ENCODE data around the gene RPS6KA3. TPM values are rescaled to one million over a fixed set of nuclear protein-coding genes. Genes with fewer than 3 reads are reported as not detected.

RPS6KA3 gene
- polyA plus RNA-seq (ENCODE audit: insufficient read length) = 38.2 TPM

GRCh38 chrX:20266810-20267606 lies at the start of gene RPS6KA3:
RPS6KA3 (minus strand) TSS chrX:20266909; CDS start chrX:20266632, 277 bp downstream.
- DNase-seq (ENCODE audit: low read depth) = no peak

GRCh38 chrX:20315140-20315539 lies 48.4 kb upstream of the RPS6KA3 start:
- DNase-seq (ENCODE audit: low read depth) = no peak

GRCh38 chrX:20313899-20314298 lies 47.2 kb upstream of the RPS6KA3 start:
- DNase-seq (ENCODE audit: low read depth) = no peak

GRCh38 chrX:20312018-20312417 lies 45.3 kb upstream of the RPS6KA3 start:
- DNase-seq (ENCODE audit: low read depth) = no peak

GRCh38 chrX:20311505-20311904 lies 44.8 kb upstream of the RPS6KA3 start:
- no peak for DNase-seq (ENCODE audit: low read depth)

- DNase-seq (ENCODE audit: low read depth) = no peak
Measured at GRCh38 chrX:20309806-20310205, 43.1 kb upstream of the RPS6KA3 start.

- DNase-seq (ENCODE audit: low read depth) = no peak
Measured at GRCh38 chrX:20306668-20307067, 40.0 kb upstream of the RPS6KA3 start.

- DNase-seq (ENCODE audit: low read depth) = no peak
Measured at GRCh38 chrX:20300822-20301221, 34.1 kb upstream of the RPS6KA3 start.

GRCh38 chrX:20294957-20295356 lies 28.2 kb upstream of the RPS6KA3 start:
- no peak for DNase-seq (ENCODE audit: low read depth)

GRCh38 chrX:20294284-20294683 lies 27.6 kb upstream of the RPS6KA3 start:
- no peak for DNase-seq (ENCODE audit: low read depth)

GRCh38 chrX:20285511-20285910 lies 18.8 kb upstream of the RPS6KA3 start:
- no peak for DNase-seq (ENCODE audit: low read depth)

- no peak for DNase-seq (ENCODE audit: low read depth)
Measured at GRCh38 chrX:20284992-20285391, 18.3 kb upstream of the RPS6KA3 start.

- no peak for DNase-seq (ENCODE audit: low read depth)
Measured at GRCh38 chrX:20284444-20284843, 17.7 kb upstream of the RPS6KA3 start.

- DNase-seq (ENCODE audit: low read depth) = no peak
Measured at GRCh38 chrX:20280938-20281337, 14.2 kb upstream of the RPS6KA3 start.

- no peak for DNase-seq (ENCODE audit: low read depth)
Measured at GRCh38 chrX:20274121-20274520, 7.4 kb upstream of the RPS6KA3 start.

- DNase-seq (ENCODE audit: low read depth) = no peak
Measured at GRCh38 chrX:20271730-20272129, 5.0 kb upstream of the RPS6KA3 start.

- DNase-seq (ENCODE audit: low read depth) = no peak
Measured at GRCh38 chrX:20271186-20271585, 4.5 kb upstream of the RPS6KA3 start.

GRCh38 chrX:20270562-20270890 lies 3.8 kb upstream of the RPS6KA3 start:
- no peak for DNase-seq (ENCODE audit: low read depth)

GRCh38 chrX:20269848-20270561 lies 3.3 kb upstream of the RPS6KA3 start:
- no peak for DNase-seq (ENCODE audit: low read depth)

GRCh38 chrX:20267931-20268701 lies 1.4 kb upstream of the RPS6KA3 start:
- no peak for DNase-seq (ENCODE audit: low read depth)

- no peak for DNase-seq (ENCODE audit: low read depth)
Measured at GRCh38 chrX:20267607-20267930, 860 bp upstream of the RPS6KA3 start.
